Endodermal cell (in vitro differentiated cells): ENCODE data around the gene M1AP. TPM values are rescaled to one million over a fixed set of nuclear protein-coding genes. Genes with fewer than 3 reads are reported as not detected.

Experiments used
- DNase-seq: peaks from one replicate; pipeline ENCODE4 v3.0.0-alpha.2; 2017
- H3K27ac ChIP-seq: 2 replicates; pipeline ENCODE4 v1.5.1; 2013; ENCODE audit warnings: mild to moderate bottlenecking, low read depth, low read length, moderate library complexity
- H3K27me3 ChIP-seq: 2 replicates; pipeline ENCODE4 v1.6.1; 2013; ENCODE audit warnings: mild to moderate bottlenecking, low read length, moderate library complexity; ENCODE audit not compliant: insufficient read depth, control insufficient read depth, poor library complexity, severe bottlenecking
- H3K36me3 ChIP-seq: 2 replicates; pipeline ENCODE4 v1.7.0; 2013; ENCODE audit warnings: mild to moderate bottlenecking, low read length, moderate library complexity; ENCODE audit not compliant: control insufficient read depth, insufficient read depth
- H3K4me1 ChIP-seq: one replicate; pipeline ENCODE4 v1.7.0; 2013; ENCODE audit warnings: low read length; ENCODE audit not compliant: control insufficient read depth, insufficient read depth
- H3K4me3 ChIP-seq: 2 replicates; pipeline ENCODE4 v1.5.1; 2013; ENCODE audit warnings: mild to moderate bottlenecking, low read length, moderate library complexity
- H3K9ac ChIP-seq: 2 replicates; pipeline ENCODE4 v1.6.1; 2013; ENCODE audit warnings: mild to moderate bottlenecking, low read length, moderate library complexity; ENCODE audit not compliant: poor library complexity, severe bottlenecking; ENCODE audit errors: extremely low read depth
- H3K9me3 ChIP-seq: 2 replicates; pipeline ENCODE4 v1.6.1; 2013; ENCODE audit warnings: mild to moderate bottlenecking, low read length, moderate library complexity; ENCODE audit not compliant: control insufficient read depth
- H3K27ac Mint-ChIP-seq: 2 replicates; pipeline ENCODE4 v1.8.0; 2020; ENCODE audit warnings: mixed read lengths
- H3K27me3 Mint-ChIP-seq: 2 replicates; pipeline ENCODE4 v1.8.0; 2021; ENCODE audit warnings: mild to moderate bottlenecking, mixed read lengths; ENCODE audit not compliant: insufficient read depth
- H3K36me3 Mint-ChIP-seq: 2 replicates; pipeline ENCODE4 v1.8.0; 2020; ENCODE audit warnings: low read depth, mixed read lengths
- H3K4me1 Mint-ChIP-seq: 2 replicates; pipeline ENCODE4 v1.8.0; 2020; ENCODE audit warnings: mixed read lengths
- H3K4me3 Mint-ChIP-seq: 2 replicates; pipeline ENCODE4 v1.8.0; 2020; ENCODE audit warnings: mild to moderate bottlenecking, moderate library complexity, mixed read lengths
- H3K9me3 Mint-ChIP-seq: 2 replicates; pipeline ENCODE4 v1.8.0; 2020; ENCODE audit warnings: mild to moderate bottlenecking, mixed read lengths
- CTCF ChIP-seq: fragments of 200-600 bp; sonication (generic); conservative IDR thresholded peaks from 2 replicates; pipeline ENCODE4 v1.5.0; 2021; ENCODE audit warnings: antibody characterized with exemption, mild to moderate bottlenecking
- WGBS, 2 experiments: methylation state at CpG; one replicate each; pipeline versions ENCODE4 v1.1.5 to v1.1.7; 2013; ENCODE audit warnings: missing lambda C conversion rate in 2 of 2, mixed read lengths in 1 of 2; ENCODE audit not compliant: insufficient coverage in 1 of 2, insufficient read length in 1 of 2; 5-methylcytosine and 5-hydroxymethylcytosine counted together
- total RNA-seq, 2 donors: library from RNA; stranded (reverse); fragmentation: NEBNext Ultra II Directional in 1 of 2; extraction: Animal tissue kit (Norgen Biotek cat#: 25700) in 1 of 2; gene quantifications; 2 replicates in 1 of 2; 3 replicates in 1 of 2; pipeline ENCODE4 v1.2.1, GENCODE V29; 2021

M1AP gene
- total RNA-seq, 2 donors from 2014 or later, result 3.8 to 5.5 TPM

DNA sequence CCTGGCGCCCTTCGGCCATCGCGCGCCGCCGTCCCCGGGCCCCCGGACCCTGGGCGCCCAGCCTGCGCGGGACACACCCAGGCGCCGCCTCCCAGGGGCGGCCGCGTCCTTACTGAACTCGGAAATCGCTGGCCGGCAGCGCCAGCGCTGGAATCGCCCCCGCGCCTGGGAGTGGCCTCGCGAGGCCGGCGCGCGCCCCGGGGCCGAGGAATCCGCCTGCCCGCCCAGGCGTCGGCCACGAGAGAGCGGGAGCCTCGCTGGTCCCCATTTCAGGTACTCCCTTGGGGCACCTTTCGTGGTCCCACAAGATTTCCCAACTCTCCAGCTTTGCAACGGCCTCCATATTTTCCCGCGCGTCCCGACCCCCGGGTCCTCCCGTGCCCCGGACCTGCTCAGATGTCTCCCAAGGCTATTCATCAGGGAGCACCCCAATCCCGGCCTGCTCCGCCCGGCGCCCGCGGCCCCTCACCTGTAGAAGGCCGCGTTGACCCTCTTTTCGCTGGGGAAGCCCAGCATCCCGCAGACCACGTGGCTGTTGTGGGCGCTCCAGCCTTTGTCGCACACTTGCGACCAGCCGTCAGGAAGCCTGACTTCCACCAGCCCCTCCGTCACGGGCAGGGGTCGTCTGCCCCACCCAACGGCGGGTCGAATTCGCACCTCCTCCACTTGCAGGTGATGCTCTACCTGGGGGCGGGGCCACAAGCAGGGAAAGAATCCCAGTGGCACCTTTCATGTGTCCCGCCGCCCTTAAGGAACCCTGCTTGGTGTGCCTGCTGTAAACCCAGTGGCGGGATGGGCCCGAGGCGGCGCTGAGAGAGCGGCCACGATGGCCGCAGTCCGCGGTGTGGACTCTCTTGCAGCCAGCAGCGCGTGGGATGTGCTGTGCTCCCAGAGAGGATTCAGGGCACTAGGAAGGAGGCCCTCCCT is 99.0 kb downstream of the M1AP start:
- Mint-ChIP-seq H3K27ac (no peak overlapping the region), H3K4me1 (peaks cover 19% of the 10 kb centered on the region), H3K27me3 (peaks cover 68% of the 10 kb centered on the region), H3K36me3 (no peaks in the 10 kb centered on the region), H3K4me3 (peak overlapping the region; percentile 52), H3K9me3 (no peaks in the 10 kb centered on the region)
- no peaks in the 10 kb centered on the region for H3K4me1 ChIP-seq
- no peaks in the 10 kb centered on the region for H3K9me3 ChIP-seq
- peak overlapping the region; percentile 73 for H3K4me3 ChIP-seq
- H3K27ac ChIP-seq, result no peak overlapping the region
- peak; percentile 92 for DNase-seq
- WGBS, 2 experiments, result 4 to 18% methylated on average over 28 to 85 of the region's 85 CpGs
- H3K36me3 ChIP-seq, result no peaks in the 10 kb centered on the region
- no peak for TF ChIP-seq CTCF
- H3K9ac ChIP-seq, result peak overlapping the region; percentile 48
- peaks cover 66% of the 10 kb centered on the region for H3K27me3 ChIP-seq

GRCh38 chr2:74548285-74548899 is 99.7 kb downstream of the M1AP start:
- TF ChIP-seq CTCF, result no peak
- no peaks in the 10 kb centered on the region for H3K9me3 Mint-ChIP-seq
- no peak overlapping the region for H3K27ac ChIP-seq
- H3K4me3 Mint-ChIP-seq, result peak overlapping the region; percentile 52
- H3K9me3 ChIP-seq, result no peaks in the 10 kb centered on the region
- H3K27me3 Mint-ChIP-seq, result peaks cover 64% of the 10 kb centered on the region
- peaks cover 62% of the 10 kb centered on the region for H3K27me3 ChIP-seq
- peak overlapping the region; percentile 73 for H3K4me3 ChIP-seq
- 13 to 21% methylated on average over 14 to 26 of the region's 26 CpGs for WGBS, 2 experiments
- no peaks in the 10 kb centered on the region for H3K36me3 ChIP-seq
- peaks cover 17% of the 10 kb centered on the region for H3K4me1 Mint-ChIP-seq
- H3K4me1 ChIP-seq, result no peaks in the 10 kb centered on the region
- no peaks in the 10 kb centered on the region for H3K36me3 Mint-ChIP-seq
- DNase-seq, result no peak
- H3K27ac Mint-ChIP-seq, result no peak overlapping the region
- H3K9ac ChIP-seq, result no peak overlapping the region

DNA sequence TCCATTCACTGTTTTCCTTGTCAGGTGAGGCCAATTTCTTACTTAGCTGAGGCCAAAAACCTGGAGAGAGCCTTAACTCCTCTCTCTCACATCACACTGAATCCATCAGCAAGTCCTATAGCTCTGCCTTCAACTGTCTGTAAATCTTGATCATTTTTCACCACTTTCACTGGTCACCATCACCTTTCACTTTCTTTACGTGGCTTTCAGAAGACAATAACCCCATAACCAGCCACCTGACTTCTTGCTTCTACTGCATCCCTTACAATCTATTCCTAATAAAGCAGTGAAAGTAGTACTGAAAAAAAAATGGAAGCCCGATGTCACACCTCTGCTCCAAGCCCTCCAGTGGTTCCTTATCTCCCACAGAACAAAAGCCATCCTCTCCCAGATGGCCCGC is 102.1 kb downstream of the M1AP start:
- Mint-ChIP-seq H3K4me3 (no peak overlapping the region), H3K27me3 (peaks cover 40% of the 10 kb centered on the region), H3K27ac (no peak overlapping the region), H3K9me3 (no peaks in the 10 kb centered on the region), H3K4me1 (peaks cover 13% of the 10 kb centered on the region), H3K36me3 (no peaks in the 10 kb centered on the region)
- H3K4me3 ChIP-seq, result no peak overlapping the region
- H3K27ac ChIP-seq, result no peak overlapping the region
- H3K9me3 ChIP-seq, result no peaks in the 10 kb centered on the region
- 84 to 93% methylated on average over 2 to 3 of the region's 3 CpGs for WGBS, 2 experiments
- no peak for DNase-seq
- no peak overlapping the region for H3K9ac ChIP-seq
- TF ChIP-seq CTCF, result no peak
- H3K27me3 ChIP-seq, result peaks cover 39% of the 10 kb centered on the region
- no peaks in the 10 kb centered on the region for H3K4me1 ChIP-seq
- no peaks in the 10 kb centered on the region for H3K36me3 ChIP-seq
